ENCODE measurements around the gene ARHGAP27. TPM values are rescaled to one million over a fixed set of nuclear protein-coding genes. Genes with fewer than 3 reads are reported as not detected.
"Not testable (repeated sequence)": the region's sequence is repeated elsewhere in the genome, so short reads cannot be mapped to it uniquely, and the experiment has no call there.

ARHGAP27 gene
- polyA plus RNA-seq, 3 donors = 6.7 to 33.4 (median 25.4) TPM

GRCh38 chr17:45347444-45347843 is 85.2 kb downstream of the ARHGAP27 start:
- no peak overlapping the region for H3K27ac ChIP-seq (ENCODE audit: low read depth, low read length)
- 63 to 90% (median 72%) methylated on average over 6 of the region's 6 CpGs for WGBS, 3 donors

GRCh38 chr17:45346216-45347015 is 86.3 kb downstream of the ARHGAP27 start:
- 61 to 81% (median 71%) methylated on average over 13 of the region's 13 CpGs for WGBS, 3 donors

GRCh38 chr17:45345554-45346215 is 87.0 kb downstream of the ARHGAP27 start:
- 14 to 44% (median 15%) methylated on average over 3 of the region's 3 CpGs for WGBS, 3 donors
- no peak overlapping the region for H3K27ac ChIP-seq (ENCODE audit: low read depth, low read length)

More at GRCh38 chr17:45346216-45347015, 86.3 kb downstream of the ARHGAP27 start:
- H3K27ac ChIP-seq (ENCODE audit: low read depth, low read length) = no peak overlapping the region

GRCh38 chr17:45345246-45345553 is 87.5 kb downstream of the ARHGAP27 start:
- WGBS, 3 donors = 58 to 70% (median 62%) methylated on average over 3 of the region's 3 CpGs

GRCh38 chr17:45343967-45344664 is 88.6 kb downstream of the ARHGAP27 start:
- 91 to 98% (median 98%) methylated on average over 10 of the region's 10 CpGs for WGBS, 3 donors
- not testable (repeated sequence) for H3K27ac ChIP-seq (ENCODE audit: low read depth, low read length)

More at GRCh38 chr17:45345246-45345553, 87.5 kb downstream of the ARHGAP27 start:
- no peak overlapping the region for H3K27ac ChIP-seq (ENCODE audit: low read depth, low read length)

Other genes with a start within 250 kb of the ARHGAP27 start
- gene FMNL1, start 211.0 kb downstream of the ARHGAP27 start, polyA plus RNA-seq = 10 to 100 TPM in 2 of 3 donors, 1 to 10 TPM in 1; 3.1 to 35.5 (median 27.5) TPM
- gene SPATA32, start 170.8 kb downstream of the ARHGAP27 start, polyA plus RNA-seq = under 1 TPM in 2 of 3 donors, not detected in 1; 0.05 to 0.07 TPM
- 1 to 10 TPM; 5.9 to 9.7 (median 8.3) TPM for gene MAP3K14, start 115.8 kb downstream of the ARHGAP27 start, polyA plus RNA-seq
- gene PLEKHM1, start 57.9 kb upstream of the ARHGAP27 start, polyA plus RNA-seq = 10 to 100 TPM in 2 of 3 donors, 1 to 10 TPM in 1; 8.2 to 18.7 (median 15.3) TPM